Left ventricle myocardium superior (tissue), 1 donor: ENCODE measurements around the gene LGMN. TPM values are rescaled to one million over a fixed set of nuclear protein-coding genes. Genes with fewer than 3 reads are reported as not detected.
A peak's percentile ranks its signal among the peaks of the same experiment; 100 is the strongest.

Source experiments
- ATAC-seq: fragments of 200-7000 bp; cut with Tn5 transposase; one replicate; pipeline ENCODE4 v1.9.1; 2020; ENCODE audit warnings: mild to moderate bottlenecking, moderate library complexity
- DNase-seq: peaks from one replicate; pipeline ENCODE4 v3.0.0-alpha.2; 2020
- intact Hi-C: fragments of 100-400 bp; cut with micrococcal nuclease; formaldehyde crosslinking; loops from one replicate; pipeline ENCODE4 v1.11.0; 2022
- total RNA-seq: library from RNA; stranded (reverse); fragmentation: NEBNext Ultra II Directional; extraction: Animal tissue kit (Norgen Biotek cat#: 25700); gene quantifications from one replicate; pipeline ENCODE4 v1.2.1, GENCODE V29; 2021
- donor health status: DM: no; HTN: yes; CAD: no; lungs with severe emphysema.

The LGMN gene
- total RNA-seq, 1 donor from 2014 or later: 100.0 TPM

DNA sequence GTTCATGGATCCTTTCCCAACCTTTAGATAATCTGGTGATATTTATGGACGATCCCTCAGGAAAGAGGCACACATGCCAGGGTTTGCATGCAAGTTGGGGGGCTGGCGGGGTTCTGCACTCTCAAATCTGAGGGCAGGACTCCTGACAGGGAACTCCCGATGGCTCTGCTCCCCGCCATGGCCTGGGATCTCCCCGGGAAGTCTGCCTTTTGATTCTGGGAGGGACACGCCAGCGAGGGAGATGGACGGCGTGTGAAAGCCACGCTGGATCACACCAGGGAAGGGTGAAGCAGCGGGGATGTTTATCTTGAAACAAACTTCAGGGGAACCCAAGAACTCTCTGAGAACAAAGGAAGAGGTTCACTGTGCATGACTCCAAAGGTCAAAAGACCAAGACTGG lies 43.6 kb downstream of the LGMN start:
- intact Hi-C loops: no loop called here
- DNase-seq (no peak), ATAC-seq (no peak)

DNA sequence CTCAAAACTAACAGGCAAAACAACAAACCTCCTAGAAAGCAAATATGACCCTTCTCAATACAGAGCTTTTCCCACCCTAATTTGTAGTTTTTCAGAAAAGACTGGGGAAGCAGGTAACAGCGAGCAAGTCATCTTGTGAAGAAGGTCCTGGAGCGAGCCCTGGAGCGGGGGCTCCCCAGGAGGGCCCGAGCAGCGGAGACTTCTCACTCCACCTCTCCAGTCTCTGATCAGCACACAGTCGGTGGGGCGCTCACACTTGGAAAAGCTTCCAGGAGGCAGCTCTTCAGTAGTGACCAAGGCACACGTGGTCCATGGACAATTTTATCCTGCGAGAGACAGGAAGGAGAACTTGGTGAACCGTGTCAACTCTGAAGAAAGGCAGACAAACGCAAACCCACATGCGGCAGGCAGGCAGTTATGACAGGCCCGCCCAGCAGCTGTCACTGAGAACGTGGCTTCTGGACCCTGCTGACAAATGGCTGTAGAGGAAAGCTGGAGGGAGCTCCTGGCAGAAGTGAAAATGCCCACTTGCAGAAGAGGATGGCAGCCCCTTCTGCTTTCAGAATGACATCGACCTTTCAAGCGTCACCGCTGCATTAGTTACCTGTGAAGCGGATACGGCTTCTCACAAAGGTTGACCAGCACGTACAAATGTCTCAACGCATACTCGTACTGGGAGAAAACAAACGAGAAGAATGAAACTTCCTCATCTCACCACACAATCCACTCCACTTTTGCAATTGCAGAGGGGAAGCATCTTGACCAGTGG lies 44.2 kb downstream of the LGMN start:
- ATAC-seq (peak; percentile 33), DNase-seq (no peak)
- intact Hi-C loops: no loop called here

- ATAC-seq (no peak), DNase-seq (no peak)
- intact Hi-C loops: no loop called here
These were observed 44.9 kb downstream of the LGMN start for GRCh38 chr14:92703516-92703915.

- peak; percentile 66 for ATAC-seq
- DNase-seq: no peak
- intact Hi-C loops: no loop called here
These were observed 45.9 kb downstream of the LGMN start for GRCh38 chr14:92702441-92702918.

- intact Hi-C loops: no loop called here
- ATAC-seq (no peak), DNase-seq (no peak)
These were observed 46.6 kb downstream of the LGMN start for GRCh38 chr14:92701826-92702225.

- intact Hi-C loops: no loop called here
- DNase-seq (no peak), ATAC-seq (no peak)
These were observed 50.0 kb downstream of the LGMN start for GRCh38 chr14:92698393-92698792.

DNA sequence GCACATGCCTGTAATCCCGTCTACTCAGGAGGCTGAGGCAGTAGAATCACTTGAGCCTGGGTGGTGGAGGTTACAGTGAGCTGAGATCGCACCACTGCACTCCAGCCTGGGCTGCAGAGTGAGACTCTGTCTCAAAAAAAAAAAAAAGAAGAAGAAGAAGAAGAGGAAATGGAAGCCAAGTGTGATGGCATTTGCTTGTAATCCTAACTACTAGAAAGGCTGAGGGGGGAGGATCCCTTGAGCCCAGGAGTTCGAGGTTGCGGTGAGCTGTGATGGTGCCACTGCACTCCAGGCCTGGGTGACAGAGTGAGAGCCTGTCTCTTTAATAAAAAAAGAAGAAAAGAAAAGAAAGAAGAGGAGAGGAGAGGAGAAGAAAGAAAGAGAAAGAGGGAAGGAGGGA lies 52.1 kb downstream of the LGMN start:
- no peak for ATAC-seq
- intact Hi-C loops: no loop called here
- DNase-seq: no peak

DNA sequence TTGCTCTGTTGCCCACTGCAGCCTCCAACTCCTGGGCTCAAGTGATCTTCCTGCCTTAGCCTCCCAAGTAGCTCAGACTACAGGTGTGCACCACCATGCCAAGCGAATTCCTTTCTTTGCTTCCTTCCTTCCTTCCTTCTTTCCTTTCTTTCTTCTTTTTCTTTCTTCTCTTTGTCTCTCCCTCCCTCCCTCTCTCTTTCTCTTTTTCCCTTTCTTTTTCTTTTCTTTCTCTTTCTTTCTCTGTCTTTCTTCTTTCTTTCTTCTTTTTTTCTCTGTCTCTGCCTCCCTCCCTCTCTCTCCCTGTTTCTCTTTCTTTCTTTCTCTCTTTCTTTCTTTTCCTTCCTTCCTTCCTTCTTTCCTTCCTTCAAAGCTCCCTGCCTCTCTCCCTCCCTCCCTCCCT lies 52.9 kb downstream of the LGMN start:
- ATAC-seq (no peak), DNase-seq (no peak)
- intact Hi-C loops: no loop called here

GRCh38 chr14:92694807-92695206 lies 53.6 kb downstream of the LGMN start:
- intact Hi-C loops: no loop called here
- no peak for DNase-seq
- no peak for ATAC-seq

GRCh38 chr14:92693998-92694795 lies 54.2 kb downstream of the LGMN start:
- intact Hi-C loops: no loop called here
- DNase-seq: no peak
- ATAC-seq: no peak

GRCh38 chr14:92692822-92693226 lies 55.6 kb downstream of the LGMN start:
- intact Hi-C loops: no loop called here
- ATAC-seq (peak; percentile 85), DNase-seq (peak; percentile 92)

GRCh38 chr14:92690171-92691011 lies 58.0 kb downstream of the LGMN start:
- ATAC-seq: no peak
- intact Hi-C loops: no loop called here
- no peak for DNase-seq

DNA sequence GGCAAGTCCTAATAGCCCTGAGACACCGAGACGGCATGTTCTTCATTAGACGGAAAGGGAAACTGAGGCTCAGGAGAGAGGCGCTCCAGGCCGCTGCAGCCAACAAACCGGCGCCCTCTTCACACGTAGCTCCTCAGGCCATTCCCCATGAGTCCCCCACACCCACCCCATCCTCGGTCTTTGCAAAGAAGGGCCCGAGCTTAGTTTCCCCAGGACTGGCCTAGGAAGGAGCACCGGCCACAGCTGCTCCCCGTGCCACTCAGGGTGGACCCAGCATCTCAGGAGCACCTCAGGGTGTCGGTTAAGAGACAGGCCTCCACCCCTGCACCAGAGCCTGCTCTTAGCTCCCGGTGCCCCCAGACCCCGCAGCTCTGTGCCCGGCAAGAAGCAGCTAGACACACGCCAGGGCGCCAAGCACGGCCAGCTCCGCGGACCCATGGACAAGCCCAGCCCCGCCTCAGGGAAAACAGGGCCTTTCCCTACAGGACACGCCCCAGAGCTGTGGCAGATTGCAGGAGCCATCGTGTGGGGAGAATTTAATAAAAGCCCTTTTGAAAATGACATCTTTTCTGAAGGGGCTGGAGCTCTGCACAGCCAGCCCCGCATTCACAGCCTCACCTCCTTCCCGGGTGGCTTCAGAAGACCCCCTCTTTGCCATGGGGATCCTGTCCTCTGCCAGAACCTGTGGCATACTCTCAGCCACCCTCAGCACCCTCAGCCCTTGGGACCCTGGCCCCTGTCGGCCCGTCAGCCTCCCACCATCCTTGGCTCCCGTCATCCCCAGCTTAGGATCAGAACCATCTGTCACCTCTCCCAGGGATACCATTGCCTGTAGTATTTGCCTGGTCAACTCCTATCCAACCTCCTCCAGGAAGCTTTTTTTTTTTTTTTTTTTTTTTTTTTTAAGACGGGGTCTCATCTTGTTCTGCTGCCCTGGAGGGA lies 59.7 kb downstream of the LGMN start:
- DNase-seq (no peak), ATAC-seq (no peak)
- intact Hi-C loops: no loop called here

DNA sequence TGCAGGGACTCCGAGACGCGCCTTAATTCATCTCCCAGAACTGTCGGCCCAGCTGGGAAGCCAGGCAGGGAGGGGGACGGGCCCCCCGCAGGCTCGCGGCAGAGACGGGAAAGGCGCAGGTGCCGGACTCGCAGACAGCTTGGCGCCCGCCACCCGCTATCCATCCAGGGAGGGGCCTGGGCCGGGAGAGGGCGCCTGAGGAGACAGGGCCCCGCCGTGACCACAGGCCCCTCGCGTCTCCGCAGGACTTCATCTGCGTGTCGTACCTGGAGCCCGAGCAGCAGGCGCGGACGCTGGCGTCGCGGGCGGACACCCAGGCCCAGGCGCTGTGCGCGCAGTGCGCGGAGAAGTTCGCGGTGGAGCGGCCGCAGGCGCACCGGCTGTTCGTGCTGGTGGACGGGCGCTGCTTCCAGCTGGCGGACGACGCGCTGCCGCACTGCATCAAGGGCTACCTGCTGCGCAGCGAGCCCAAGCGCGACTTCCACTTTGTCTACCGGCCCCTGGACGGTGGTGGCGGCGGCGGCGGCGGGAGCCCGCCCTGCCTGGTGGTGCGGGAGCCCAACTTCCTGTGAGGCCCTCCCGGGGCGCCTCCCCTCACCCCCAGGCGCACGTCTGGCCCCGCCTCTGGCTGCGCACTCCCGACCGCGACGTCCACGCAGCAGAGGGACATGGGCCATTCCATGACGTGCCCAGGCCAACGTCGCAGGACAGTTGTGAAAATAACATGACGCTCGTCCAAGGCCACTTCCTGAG lies 60.6 kb downstream of the LGMN start:
- ATAC-seq (peak; percentile 59), DNase-seq (peak; percentile 65)
- intact Hi-C loops: no loop called here

DNA sequence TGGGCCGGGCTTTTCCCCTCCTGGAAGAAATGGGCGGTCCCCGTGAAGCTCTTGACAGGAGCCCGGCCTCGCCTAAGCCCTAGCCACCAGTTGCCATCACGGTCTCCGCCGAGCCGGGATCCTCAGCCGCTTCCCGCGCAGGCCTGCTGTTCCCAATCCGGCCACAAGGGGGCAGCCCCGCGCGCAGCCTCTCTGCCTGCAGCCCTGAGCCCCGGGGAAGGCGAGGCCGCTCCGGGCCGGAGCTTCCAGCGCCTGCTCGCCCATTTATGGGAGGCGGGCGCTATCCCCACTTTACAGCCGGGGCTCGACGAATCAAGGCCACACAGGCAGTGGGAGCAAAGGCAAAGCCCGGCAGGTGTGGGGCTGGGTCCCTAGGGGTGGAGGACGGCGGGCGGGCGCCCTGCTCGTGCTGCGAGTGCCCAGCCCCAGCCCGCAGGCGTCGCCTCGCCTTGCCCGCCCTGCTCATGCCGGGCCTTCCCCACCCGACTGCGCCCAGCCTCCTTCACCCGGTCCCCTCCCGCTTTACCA lies 61.5 kb downstream of the LGMN start:
- DNase-seq (peak; percentile 90), ATAC-seq (peak; percentile 89)
- intact Hi-C loops: no loop called here

DNA sequence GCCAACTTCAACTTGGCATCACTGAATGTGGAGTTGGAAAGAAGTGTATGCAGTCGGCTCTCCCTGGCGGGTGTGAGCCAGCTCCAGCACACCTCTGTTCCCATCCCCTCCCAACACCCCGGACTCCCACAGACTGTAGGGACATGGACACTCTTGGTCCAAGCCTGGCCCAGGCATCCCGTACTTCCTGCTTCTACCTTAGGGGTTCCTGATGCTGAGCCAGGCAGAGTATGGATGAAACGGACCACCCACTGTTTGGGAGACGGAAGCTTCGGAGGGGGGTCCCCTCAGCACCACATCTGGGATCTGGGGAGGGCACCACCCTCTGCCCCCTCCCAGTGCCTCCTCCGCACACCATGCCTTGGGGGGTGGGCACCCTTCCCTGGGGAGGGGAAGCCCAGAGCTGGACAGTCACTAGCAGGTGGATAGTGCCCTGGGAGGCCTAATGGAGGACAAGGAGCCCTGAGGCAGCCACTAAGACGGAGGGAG lies 62.0 kb downstream of the LGMN start:
- no peak for ATAC-seq
- no peak for DNase-seq
- intact Hi-C loops: no loop called here

DNA sequence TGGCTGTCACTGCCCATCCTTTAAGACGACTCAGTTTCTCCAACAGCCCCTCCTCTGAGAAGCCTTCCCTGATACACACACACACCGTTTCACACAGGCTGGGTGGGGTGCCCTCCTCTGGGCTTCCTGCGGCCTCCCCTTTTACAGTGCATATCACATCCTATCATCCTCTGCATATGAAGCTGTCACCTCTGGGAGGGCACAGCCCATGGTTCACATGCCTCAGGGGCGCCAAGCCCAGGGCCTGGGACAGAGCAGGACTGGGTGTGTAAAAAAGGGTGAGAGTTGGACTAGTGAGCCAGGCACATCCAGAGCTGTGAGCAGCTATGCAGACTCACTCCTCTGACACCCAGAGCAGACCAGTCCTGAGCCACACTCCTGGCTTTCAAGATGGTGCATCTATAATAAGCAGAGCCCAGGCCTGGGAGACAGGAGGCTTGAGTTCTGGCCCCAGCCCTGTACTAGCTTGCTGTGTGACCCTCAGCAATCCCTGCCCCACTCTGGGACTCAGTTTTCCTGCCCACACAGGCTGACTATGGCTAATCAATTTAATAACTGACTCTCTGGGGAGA lies 62.6 kb downstream of the LGMN start:
- DNase-seq (no peak), ATAC-seq (no peak)
- intact Hi-C loops: no loop called here
